HG03442 (cell line): Measurements from ENCODE around the gene MACROD2.
A peak's percentile ranks its signal among the peaks of the same experiment; 100 is the strongest.

Experiments
- ATAC-seq: cut with Tn5 transposase; IDR thresholded peaks from one replicate; pipeline ENCODE4 v1.9.1; 2021; ENCODE audit warnings: mild to moderate bottlenecking, moderate library complexity; ENCODE audit not compliant: unreplicated experiment

MACROD2 gene

GRCh38 chr20:14512839-14513238, 517.5 kb downstream of the MACROD2 start:
- ATAC-seq, result no peak

GRCh38 chr20:14518648-14519047, 523.3 kb downstream of the MACROD2 start:
- no peak for ATAC-seq

GRCh38 chr20:14521016-14521415, 525.7 kb downstream of the MACROD2 start:
- no peak for ATAC-seq

GRCh38 chr20:14521436-14521835, 526.1 kb downstream of the MACROD2 start:
- no peak for ATAC-seq

GRCh38 chr20:14522595-14522994, 527.3 kb downstream of the MACROD2 start:
- ATAC-seq, result no peak

GRCh38 chr20:14523090-14523489, 527.8 kb downstream of the MACROD2 start:
- no peak for ATAC-seq

GRCh38 chr20:14525426-14525825, 530.1 kb downstream of the MACROD2 start:
- no peak for ATAC-seq

GRCh38 chr20:14526891-14527290, 531.6 kb downstream of the MACROD2 start:
- ATAC-seq, result no peak

GRCh38 chr20:14531786-14532185, 536.5 kb downstream of the MACROD2 start:
- ATAC-seq, result no peak

GRCh38 chr20:14536738-14537137, 541.4 kb downstream of the MACROD2 start:
- no peak for ATAC-seq

- ATAC-seq, result peak; percentile 100
These were observed 543.1 kb downstream of the MACROD2 start for GRCh38 chr20:14538433-14538832.

GRCh38 chr20:14543040-14543439, 547.7 kb downstream of the MACROD2 start:
- no peak for ATAC-seq

- ATAC-seq, result no peak
These were observed 549.4 kb downstream of the MACROD2 start for GRCh38 chr20:14544688-14545087.

GRCh38 chr20:14550655-14551054, 555.3 kb downstream of the MACROD2 start:
- no peak for ATAC-seq

GRCh38 chr20:14553774-14554534, 558.6 kb downstream of the MACROD2 start:
- no peak for ATAC-seq

- no peak for ATAC-seq
These were observed 560.4 kb downstream of the MACROD2 start for GRCh38 chr20:14555676-14556075.

GRCh38 chr20:14556206-14556605, 560.9 kb downstream of the MACROD2 start:
- ATAC-seq, result no peak

GRCh38 chr20:14559612-14560011, 564.3 kb downstream of the MACROD2 start:
- ATAC-seq, result no peak

- no peak for ATAC-seq
These were observed 566.5 kb downstream of the MACROD2 start for GRCh38 chr20:14561741-14562221.

GRCh38 chr20:14562981-14563380, 567.7 kb downstream of the MACROD2 start:
- ATAC-seq, result no peak

- ATAC-seq, result no peak
These were observed 571.2 kb downstream of the MACROD2 start for GRCh38 chr20:14566505-14566904.

- ATAC-seq, result no peak
These were observed 572.9 kb downstream of the MACROD2 start for GRCh38 chr20:14568225-14568624.

GRCh38 chr20:14568701-14569100, 573.4 kb downstream of the MACROD2 start:
- no peak for ATAC-seq
